GM19468 (cell line): ENCODE data around the gene RPL19.
"Not testable (repeated sequence)": the region's sequence is repeated elsewhere in the genome, so short reads cannot be mapped to it uniquely, and the experiment has no call there.

Source experiments
- ATAC-seq: cut with Tn5 transposase; IDR thresholded peaks from one replicate; pipeline ENCODE4 v1.9.1; 2021; ENCODE audit warnings: mild to moderate bottlenecking, moderate library complexity, moderate number of reproducible peaks; ENCODE audit not compliant: unreplicated experiment; ENCODE audit errors: extremely low read depth

The RPL19 gene

GRCh38 chr17:39239640-39240314 is 39.7 kb downstream of the RPL19 start:
- ATAC-seq: no peak

GRCh38 chr17:39240631-39241030 is 40.5 kb downstream of the RPL19 start:
- no peak for ATAC-seq

GRCh38 chr17:39243155-39243554 is 43.1 kb downstream of the RPL19 start:
- ATAC-seq: no peak

- no peak for ATAC-seq
Observed at GRCh38 chr17:39244016-39244599, 44.0 kb downstream of the RPL19 start.

- no peak for ATAC-seq
Observed at GRCh38 chr17:39244600-39245570, 44.8 kb downstream of the RPL19 start.

- no peak for ATAC-seq
Observed at GRCh38 chr17:39246274-39246673, 46.2 kb downstream of the RPL19 start.

- ATAC-seq: not testable (repeated sequence)
Observed at GRCh38 chr17:39250076-39250475, 50.0 kb downstream of the RPL19 start.

GRCh38 chr17:39251997-39252396 is 51.9 kb downstream of the RPL19 start:
- ATAC-seq: no peak

- ATAC-seq: no peak
Observed at GRCh38 chr17:39252788-39253460, 52.8 kb downstream of the RPL19 start.
